DMS153 treated with DMSO at 0.1 percent for 48 hours (cell line): ENCODE results near the gene FUZ.
"Not testable (repeated sequence)": the region's sequence is repeated elsewhere in the genome, so short reads cannot be mapped to it uniquely, and the experiment has no call there.

Experiments
- DNase-seq: peaks from one replicate; lab custom pipeline; 2025; ENCODE audit not compliant: unreplicated experiment; lab: John Stamatoyannopoulos, UW

The FUZ gene

DNA sequence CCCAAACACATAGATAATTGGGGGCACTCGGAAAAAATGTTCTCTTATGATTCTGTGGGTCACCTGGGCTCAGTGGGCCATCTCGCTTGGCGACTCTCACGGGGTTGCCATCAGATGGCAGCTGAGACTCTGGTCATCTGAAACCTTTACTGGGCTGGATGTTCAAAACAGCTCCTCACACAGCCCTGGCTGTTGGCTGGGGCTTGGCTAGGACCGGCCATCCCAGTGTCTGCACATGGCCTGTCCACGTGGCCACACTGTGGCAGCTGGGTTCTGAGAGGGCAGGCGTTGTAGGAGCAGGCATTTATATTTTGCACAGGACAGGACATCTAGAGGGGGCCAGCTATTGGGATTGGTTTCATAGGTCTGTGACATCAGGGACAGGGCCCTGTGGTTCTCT is 20.5 kb upstream of the FUZ start:
- no peak for DNase-seq

DNA sequence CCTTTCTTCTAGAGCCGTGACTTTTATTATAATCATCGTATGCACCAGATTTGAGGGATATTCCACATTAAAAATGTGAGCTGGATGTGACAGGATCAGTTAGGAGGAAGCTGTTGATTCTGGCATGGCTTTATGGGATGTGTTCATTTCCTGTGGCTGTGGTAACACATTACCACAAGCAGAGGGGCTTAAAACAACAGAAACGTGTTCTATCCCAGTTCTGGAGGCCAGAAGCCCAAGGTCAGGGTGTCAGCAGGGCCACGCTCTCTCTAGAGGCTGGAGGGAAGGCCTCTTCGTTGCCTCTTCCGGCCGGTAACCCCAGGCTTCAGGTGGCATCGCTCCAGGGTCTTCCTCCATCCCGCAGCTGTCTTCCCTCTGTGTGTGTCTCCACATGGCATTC is 19.5 kb upstream of the FUZ start:
- DNase-seq, result no peak

- DNase-seq, result no peak
Observed at GRCh38 chr19:49831592-49831991, 18.5 kb upstream of the FUZ start.

DNA sequence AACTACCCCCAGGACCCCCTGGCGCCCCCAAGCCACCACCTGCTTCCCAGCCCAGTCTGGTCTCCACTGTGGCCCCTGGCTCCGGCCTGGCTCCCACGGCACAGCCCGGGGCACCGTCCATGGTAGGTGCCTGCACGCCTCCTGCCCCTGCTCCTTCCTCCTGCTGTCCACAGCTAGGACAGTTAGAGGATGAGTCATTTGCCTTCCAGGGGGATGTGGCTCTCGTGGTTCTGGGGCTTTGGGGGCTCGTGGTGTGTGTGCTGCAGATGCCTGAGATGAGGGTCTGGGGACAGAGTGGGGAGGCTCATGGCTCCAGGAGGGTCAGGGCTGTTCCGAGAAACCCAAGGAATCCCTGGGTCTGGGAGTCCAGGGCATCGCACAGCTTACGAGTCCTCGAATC is 17.7 kb upstream of the FUZ start:
- no peak for DNase-seq

- DNase-seq, result no peak
Observed at GRCh38 chr19:49829721-49830120, 16.6 kb upstream of the FUZ start.

DNA sequence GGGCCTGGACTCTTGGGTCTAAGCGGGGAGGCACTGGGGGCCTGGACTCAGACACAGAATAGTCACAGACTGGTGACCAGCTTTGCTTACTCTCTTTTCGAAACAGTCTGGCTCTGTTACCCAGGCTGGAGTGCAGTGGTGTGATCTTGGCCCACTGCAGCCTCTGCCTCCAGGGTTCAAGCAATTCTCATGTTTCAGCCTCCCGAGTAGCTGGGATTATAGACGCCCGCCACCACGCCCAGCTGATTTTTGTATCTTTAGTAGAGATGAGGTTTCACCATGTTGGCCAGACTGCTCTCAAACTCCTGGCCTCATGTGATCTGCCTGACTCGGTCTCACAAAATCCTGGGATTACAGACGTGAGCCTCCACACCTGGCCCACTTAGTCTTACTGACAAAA is 16.1 kb upstream of the FUZ start:
- no peak for DNase-seq

- no peak for DNase-seq
Observed at GRCh38 chr19:49827034-49827433, 13.9 kb upstream of the FUZ start.

GRCh38 chr19:49824662-49825061 is 11.6 kb upstream of the FUZ start:
- DNase-seq, result no peak

- DNase-seq, result no peak
Observed at GRCh38 chr19:49823472-49823871, 10.4 kb upstream of the FUZ start.

DNA sequence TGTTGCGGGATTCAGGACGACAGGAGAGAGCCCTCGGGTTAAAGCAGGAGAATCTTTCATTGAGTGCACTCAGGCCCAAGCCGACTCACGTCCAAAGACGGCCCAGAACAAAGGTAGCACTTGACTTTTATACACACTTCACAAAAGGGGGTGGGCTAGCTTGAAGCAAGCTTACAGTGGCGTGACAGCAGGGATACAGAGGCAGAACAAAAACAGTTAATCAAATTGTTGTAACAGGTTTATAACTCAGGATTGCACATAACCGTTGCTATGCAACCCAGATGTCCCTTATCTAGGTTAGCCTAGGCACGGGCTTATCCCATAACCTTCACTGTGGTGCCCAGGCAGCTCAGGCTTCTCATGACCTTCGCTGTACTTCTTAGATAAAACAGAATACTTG is 7.0 kb upstream of the FUZ start:
- DNase-seq, result peak; percentile 45

GRCh38 chr19:49819452-49820115 is 6.5 kb upstream of the FUZ start:
- not testable (repeated sequence) for DNase-seq

- no peak for DNase-seq
Observed at GRCh38 chr19:49818649-49819370, 5.7 kb upstream of the FUZ start.

GRCh38 chr19:49817964-49818648 is 5.0 kb upstream of the FUZ start, which contains the start of gene MED25:
TSS of gene MED25 (plus strand) at chr19:49818289. CDS start at chr19:49818342, 53 bp downstream.
- DNase-seq, result peak; percentile 77

GRCh38 chr19:49816590-49816989 is 3.5 kb upstream of the FUZ start:
- no peak for DNase-seq

- DNase-seq, result no peak
Observed at GRCh38 chr19:49814010-49814409, 918 bp upstream of the FUZ start.

DNA sequence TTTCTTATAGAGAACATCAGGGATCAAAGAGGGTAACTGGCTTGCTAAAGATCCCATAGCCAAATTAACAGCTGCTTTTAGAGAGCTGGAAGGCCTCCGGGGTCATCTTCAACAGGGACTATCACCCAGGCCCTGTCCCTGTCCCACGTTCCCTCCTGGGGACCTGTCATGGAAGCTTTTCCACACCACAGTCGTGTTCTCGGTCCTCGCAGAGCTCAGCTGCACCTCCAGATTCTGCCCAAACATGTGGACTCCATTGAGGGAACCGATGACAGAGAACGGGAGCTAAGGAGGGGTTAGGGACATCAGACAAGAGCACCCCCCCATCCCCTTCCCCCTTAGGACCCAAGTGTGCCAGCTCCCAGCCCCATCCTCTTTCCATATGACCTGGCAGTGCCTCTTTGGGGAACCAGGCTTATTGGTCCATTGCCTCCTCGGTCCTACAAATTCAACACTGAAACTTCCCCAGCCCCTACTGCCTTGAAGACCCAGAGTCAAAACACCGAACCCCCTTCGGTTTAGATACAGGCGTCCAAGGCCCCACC is 568 bp downstream of the FUZ start:
- DNase-seq, result no peak

DNA sequence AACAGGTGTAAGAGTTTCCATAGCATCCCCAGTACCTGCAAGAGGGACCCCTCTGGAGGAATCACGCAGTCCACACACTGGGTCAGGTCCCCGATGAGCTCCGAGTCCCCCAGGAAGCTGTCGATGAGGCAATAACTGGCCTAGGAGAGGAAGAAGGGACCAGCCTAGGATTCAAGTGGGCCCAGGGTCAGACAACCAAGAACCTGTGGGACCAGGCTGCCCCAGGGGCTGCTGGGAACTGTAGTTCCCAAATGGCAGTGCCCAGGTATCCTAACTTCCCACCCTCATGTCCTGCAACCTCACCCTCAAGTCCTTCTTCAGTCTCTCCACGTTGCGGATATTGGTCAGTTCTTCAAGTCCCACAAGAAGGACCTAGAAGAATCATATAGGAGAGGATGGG is 1.8 kb downstream of the FUZ start:
- DNase-seq, result no peak

- DNase-seq, result no peak
Observed at GRCh38 chr19:49809941-49810389, 3.1 kb downstream of the FUZ start.

DNA sequence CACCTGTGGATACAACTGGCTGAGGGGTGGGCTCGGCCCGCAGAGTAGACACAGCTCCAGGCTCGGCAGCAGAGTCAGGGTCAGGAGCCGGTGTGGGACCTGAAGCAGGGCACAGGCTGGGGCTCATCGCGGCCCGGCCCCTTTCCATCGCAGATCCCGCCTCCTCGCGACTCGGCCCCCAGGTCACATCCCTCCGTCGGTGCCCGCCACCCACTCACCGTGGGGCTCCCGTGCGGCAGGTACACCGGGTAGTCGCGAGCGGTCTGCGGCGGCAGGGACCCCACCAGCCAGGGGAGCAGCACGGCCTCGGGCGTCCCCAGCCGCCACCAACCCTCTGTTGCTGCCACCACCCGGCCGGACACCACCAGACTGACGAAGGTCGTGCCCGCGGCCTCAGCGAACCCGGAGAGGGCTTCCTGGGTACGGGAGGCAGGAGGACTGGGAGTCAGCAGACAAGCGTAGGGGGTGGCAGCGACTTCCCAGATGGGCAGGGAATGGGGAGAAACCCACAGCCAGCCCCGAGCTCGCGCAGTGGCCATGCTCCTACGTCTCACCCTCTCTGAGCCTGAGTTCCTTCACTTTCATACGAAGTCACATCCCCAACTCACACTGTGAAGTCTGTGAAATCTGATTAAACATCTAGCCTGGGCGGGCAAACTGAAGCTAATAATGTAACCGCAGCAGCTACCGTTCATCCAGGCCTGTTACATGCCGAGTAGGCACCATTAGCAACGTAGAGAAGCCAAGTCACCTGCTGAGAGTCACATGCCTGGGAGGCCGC is 3.7 kb downstream of the FUZ start:
- peak; percentile 70 for DNase-seq

DNA sequence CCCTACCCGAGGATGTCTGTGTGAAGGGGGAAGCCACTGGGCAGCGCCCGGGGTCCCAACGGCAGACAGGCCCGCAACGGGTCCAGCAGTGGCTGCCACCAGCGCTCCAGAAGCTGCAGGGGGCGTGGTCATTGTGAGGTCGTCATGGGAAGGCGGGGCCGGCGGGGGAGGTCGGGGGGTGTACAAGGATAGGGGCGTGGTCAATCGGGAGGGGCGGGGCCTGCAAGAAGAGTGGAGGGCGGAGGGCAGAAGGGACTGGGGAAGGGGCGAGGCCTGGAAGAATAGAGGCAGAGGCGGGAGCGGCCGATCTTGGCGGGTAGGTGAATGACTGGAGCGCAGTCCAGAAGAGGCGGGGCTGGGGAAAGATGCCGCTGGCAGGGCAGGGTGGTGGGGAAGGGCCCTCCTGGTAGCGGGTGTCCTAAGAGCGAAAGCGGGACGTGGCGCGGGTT is 4.4 kb downstream of the FUZ start:
- peak; percentile 92 for DNase-seq
